ENCODE data around the gene PAK3. TPM values are rescaled to one million over a fixed set of nuclear protein-coding genes. Genes with fewer than 3 reads are reported as not detected.

PAK3 gene
- total RNA-seq: under 0.01 TPM in 2 replicates

GRCh38 chrX:111095974-111096895 lies at the start of gene PAK3:
PAK3 (plus strand) TSS chrX:111096191; CDS start chrX:111123104, 26,913 bp downstream.

GRCh38 chrX:111270339-111270738 lies 174.3 kb downstream of the PAK3 start, which contains the start of gene CAPN6:
CAPN6 (minus strand) TSS chrX:111270483; CDS start chrX:111263936, 6,547 bp downstream.

Small RNA genes within 50 kb of the gene (small RNA-seq; reads per million reads assigned to genes)
- not detected for gene FCF1P4

Other genes with a start within 250 kb of the PAK3 start
- under 0.01 TPM in 1 of 2 replicates, not detected in the other for gene CAPN6, start 174.3 kb downstream of the PAK3 start, total RNA-seq

All from subcutaneous preadipocyte (primary cell).